Rectal smooth muscle tissue (tissue), 1 donor: ENCODE measurements around the gene BAAT.

ENCODE experiments used
- H3K27ac ChIP-seq: one replicate; pipeline ENCODE4 v1.7.0; 2013; ENCODE audit warnings: low read depth, low read length, inconsistent platforms
- H3K27me3 ChIP-seq: one replicate; pipeline ENCODE4 v1.7.0; 2013; ENCODE audit warnings: low read length; ENCODE audit not compliant: control insufficient read depth, insufficient read depth
- H3K36me3 ChIP-seq: one replicate; pipeline ENCODE4 v1.7.0; 2013; ENCODE audit warnings: low read length; ENCODE audit not compliant: control insufficient read depth, insufficient read depth
- H3K4me1 ChIP-seq: one replicate; pipeline ENCODE4 v1.7.0; 2013; ENCODE audit warnings: low read length; ENCODE audit not compliant: control insufficient read depth, insufficient read depth
- H3K4me3 ChIP-seq: one replicate; pipeline ENCODE4 v1.7.0; 2013; ENCODE audit warnings: low read length
- H3K9ac ChIP-seq: one replicate; pipeline ENCODE4 v1.7.0; 2013; ENCODE audit warnings: low read length

Gene BAAT

DNA sequence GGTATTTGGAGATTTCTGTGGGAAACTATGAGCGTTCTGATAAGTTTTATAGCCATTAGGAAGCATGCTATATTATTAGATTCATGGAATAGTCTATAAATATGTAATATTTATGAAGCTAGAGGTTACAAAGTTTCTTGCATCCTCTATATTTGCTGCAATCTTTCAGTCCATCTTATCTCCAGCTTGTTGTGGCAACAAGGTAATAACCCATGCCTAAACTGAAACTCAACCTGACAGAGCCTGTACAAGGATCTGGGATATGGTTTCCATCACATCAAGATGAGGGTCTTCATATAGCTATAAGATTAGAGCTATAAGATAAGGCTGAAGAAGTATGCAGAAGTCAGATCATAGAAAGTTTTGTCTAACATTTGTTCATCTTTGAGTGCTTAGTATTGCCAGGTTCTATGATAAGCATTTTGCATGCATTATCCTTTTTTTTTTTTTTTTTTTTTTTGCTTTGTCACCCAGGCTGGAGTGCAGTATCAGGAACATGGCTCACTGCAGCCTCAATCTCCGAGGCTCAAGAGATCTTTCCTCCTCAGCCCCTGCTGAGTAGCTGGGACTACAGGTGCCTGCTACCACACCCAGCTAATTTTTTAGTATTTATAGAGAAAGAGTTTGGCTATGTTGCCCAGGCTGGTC lies 14.8 kb downstream of the BAAT start:
- Histone ChIP-seq H3K4me1 (no peaks in the 10 kb centered on the region), H3K36me3 (no peaks in the 10 kb centered on the region), H3K9ac (no peak overlapping the region), H3K27me3 (no peaks in the 10 kb centered on the region), H3K4me3 (no peak overlapping the region), H3K27ac (no peak overlapping the region)

DNA sequence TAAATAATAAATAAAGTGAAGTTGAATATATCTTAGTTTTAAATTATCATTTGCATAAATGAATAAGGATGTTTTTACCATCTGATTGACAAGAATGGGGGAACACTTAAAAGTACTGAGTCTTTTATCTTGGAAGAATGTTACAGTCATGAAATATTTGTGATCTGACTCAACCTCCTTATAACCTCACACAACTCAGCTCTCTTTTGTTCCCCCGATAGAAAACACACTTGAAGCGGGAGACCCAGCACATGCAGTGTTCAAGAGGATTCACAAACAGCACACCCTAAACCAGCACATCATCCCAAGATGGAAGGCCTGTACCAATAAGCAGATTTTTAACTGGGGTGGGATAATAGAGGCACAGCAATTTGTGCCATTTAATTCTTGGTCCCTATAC lies 15.5 kb downstream of the BAAT start:
- no peaks in the 10 kb centered on the region for H3K27me3 ChIP-seq
- no peaks in the 10 kb centered on the region for H3K36me3 ChIP-seq
- H3K4me1 ChIP-seq = no peaks in the 10 kb centered on the region
- no peak overlapping the region for H3K9ac ChIP-seq
- no peak overlapping the region for H3K4me3 ChIP-seq
- no peak overlapping the region for H3K27ac ChIP-seq

DNA sequence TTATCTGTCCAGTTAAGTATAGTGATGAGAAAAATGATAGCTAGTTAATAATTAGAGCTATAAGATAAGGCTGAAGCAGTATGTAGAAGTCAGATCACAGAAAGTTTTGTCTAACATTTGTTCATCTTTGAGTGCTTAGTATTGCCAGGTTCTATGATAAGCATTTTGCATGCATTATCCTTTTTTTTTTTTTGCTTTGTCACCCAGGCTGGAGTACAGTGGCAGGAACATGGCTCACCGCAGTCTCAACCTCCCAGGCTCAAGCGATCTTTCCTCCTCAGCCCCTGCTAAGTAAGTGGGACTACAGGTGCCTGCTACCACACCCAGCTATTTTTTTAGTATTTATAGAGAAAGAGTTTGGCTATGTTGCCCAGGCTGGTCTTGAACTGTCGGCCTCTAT lies 17.5 kb downstream of the BAAT start:
- no peaks in the 10 kb centered on the region for H3K36me3 ChIP-seq
- H3K27ac ChIP-seq = no peak overlapping the region
- no peak overlapping the region for H3K4me3 ChIP-seq
- no peak overlapping the region for H3K9ac ChIP-seq
- no peaks in the 10 kb centered on the region for H3K4me1 ChIP-seq
- no peaks in the 10 kb centered on the region for H3K27me3 ChIP-seq

DNA sequence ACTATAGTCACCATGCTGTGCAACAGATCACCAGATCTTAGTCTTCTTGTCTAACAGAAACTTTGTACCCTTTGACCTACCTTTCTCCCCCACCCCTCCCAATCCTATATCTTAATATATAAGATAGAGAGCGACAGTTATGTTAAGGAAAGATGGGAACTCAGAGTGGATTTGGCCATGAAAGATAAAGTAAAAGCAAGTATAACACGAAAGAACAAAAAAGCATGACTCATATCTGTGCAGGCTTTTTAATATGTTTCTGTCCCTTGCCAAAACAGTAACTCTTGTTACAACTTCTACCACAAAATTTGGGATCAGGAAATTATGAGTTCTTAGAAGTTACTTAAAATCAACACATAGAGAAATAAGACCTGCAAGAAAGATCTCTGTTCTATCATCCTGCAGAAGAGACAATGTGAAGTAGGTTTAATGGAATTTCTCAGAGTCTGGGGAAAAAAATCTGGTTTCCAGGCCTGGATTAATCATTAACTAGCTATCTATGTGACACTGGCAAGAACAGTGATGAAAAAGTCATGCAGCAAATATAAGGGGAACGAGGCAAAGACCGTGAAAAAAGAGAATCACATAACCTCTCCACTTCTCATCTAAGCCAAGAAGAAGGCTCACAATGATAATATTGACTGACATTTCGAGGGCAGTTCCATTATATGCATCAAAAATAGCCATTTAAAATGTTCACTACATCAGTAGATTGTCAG lies 18.6 kb downstream of the BAAT start:
- Histone ChIP-seq H3K27ac (no peak overlapping the region), H3K4me1 (no peaks in the 10 kb centered on the region), H3K27me3 (no peaks in the 10 kb centered on the region), H3K36me3 (no peaks in the 10 kb centered on the region), H3K9ac (no peak overlapping the region), H3K4me3 (no peak overlapping the region)

DNA sequence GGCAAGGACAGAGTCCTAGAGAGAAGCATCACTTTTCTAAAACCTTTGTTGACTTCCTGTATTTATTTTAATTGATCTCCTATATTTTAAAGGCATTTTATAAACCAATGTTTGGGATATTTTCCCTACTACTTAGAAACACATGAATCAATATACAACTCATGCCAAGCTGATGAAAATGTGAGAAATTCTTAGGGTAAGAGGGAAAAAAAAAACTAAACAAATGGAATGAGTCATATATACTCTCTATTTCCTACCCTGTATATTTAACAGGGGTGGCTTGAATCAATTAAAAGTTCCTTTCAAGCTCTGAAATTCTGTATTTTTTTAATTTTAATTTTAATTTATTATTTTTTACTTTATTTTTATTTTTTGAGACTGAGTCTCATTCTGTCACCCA lies 19.6 kb downstream of the BAAT start:
- H3K27me3 ChIP-seq = no peaks in the 10 kb centered on the region
- H3K36me3 ChIP-seq = no peaks in the 10 kb centered on the region
- no peak overlapping the region for H3K27ac ChIP-seq
- H3K4me3 ChIP-seq = no peak overlapping the region
- no peaks in the 10 kb centered on the region for H3K4me1 ChIP-seq
- no peak overlapping the region for H3K9ac ChIP-seq

DNA sequence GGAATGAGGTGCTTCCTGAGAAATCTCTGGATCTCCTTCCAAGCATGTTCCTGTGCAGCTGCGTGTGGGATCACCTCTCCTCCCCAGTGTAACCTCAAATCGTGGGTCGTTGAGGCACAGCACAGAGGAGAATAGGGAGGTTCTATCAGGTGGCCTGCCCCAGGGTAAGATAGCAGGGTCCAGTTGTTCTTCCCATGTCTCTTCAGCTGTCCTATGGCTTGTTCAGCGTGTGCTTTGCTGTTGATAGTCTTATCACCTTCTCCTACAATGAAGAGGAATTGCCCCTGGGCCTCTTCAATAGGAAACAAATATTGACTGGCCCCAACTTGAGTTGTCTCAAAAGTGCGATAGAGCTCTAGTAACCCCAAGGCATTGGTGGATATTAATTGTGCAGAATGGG lies 22.4 kb downstream of the BAAT start:
- Histone ChIP-seq H3K9ac (no peak overlapping the region), H3K27me3 (no peaks in the 10 kb centered on the region), H3K36me3 (no peaks in the 10 kb centered on the region), H3K27ac (no peak overlapping the region), H3K4me1 (no peaks in the 10 kb centered on the region), H3K4me3 (no peak overlapping the region)

DNA sequence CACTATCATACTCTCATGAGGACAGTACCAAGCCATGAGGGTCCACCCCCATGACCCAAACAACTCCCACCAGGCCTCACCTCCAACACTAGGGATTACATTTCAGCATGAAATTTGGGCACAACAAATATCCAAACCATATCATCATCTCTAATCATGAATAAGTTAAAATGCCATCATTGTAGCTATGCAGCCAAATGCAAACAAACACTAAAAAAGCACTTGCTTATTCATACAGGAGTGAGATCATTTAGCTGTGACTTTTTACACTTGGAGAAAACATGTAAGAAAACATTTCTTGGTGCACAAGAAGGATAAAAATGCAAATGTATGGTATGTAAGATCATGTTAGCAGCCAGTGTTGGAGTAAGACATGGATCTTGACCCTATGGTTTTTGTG lies 24.2 kb downstream of the BAAT start:
- H3K9ac ChIP-seq = no peak overlapping the region
- H3K4me1 ChIP-seq = no peaks in the 10 kb centered on the region
- no peaks in the 10 kb centered on the region for H3K27me3 ChIP-seq
- H3K27ac ChIP-seq = no peak overlapping the region
- no peaks in the 10 kb centered on the region for H3K36me3 ChIP-seq
- H3K4me3 ChIP-seq = no peak overlapping the region

DNA sequence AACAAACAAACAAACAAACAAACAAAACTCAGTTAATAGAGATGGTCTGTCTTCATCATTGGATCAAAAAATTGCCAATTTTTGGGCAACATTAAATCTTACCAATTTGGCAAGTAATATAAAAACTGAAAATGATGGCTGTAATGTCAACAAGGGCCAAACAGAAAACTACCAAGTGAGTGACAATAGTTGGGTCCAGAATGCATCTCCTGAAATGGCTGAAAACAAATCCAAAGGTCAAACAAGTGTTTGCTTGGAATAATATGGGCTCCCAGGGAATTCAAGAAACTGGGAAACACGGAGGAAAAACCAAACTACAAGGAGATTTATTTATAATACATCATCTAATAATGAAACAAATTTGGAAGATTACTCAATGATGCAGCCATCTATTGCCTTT lies 25.1 kb downstream of the BAAT start:
- no peak overlapping the region for H3K4me3 ChIP-seq
- H3K27me3 ChIP-seq = no peaks in the 10 kb centered on the region
- H3K36me3 ChIP-seq = no peaks in the 10 kb centered on the region
- no peaks in the 10 kb centered on the region for H3K4me1 ChIP-seq
- H3K27ac ChIP-seq = no peak overlapping the region
- no peak overlapping the region for H3K9ac ChIP-seq

DNA sequence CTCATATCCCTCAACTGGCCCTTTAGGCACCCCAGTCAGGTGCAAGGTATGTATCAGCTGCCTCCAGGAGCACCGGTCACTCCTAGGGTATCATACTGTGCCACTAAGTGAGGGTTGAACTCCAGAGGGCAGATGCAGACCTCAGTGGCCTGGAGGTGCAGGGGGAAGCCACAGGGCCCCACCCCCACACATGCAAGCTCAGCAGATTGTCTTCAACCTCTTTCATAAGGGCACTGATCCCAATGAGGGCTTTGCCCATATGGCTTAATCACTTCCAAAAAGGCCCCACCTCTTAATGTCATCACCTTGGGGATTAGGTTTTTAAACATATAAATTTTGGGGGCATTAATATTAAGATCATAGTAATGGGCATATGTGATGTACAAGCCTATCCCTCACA lies 28.2 kb downstream of the BAAT start:
- no peaks in the 10 kb centered on the region for H3K27me3 ChIP-seq
- H3K36me3 ChIP-seq = no peaks in the 10 kb centered on the region
- no peak overlapping the region for H3K4me3 ChIP-seq
- no peaks in the 10 kb centered on the region for H3K4me1 ChIP-seq
- no peak overlapping the region for H3K9ac ChIP-seq
- H3K27ac ChIP-seq = no peak overlapping the region

DNA sequence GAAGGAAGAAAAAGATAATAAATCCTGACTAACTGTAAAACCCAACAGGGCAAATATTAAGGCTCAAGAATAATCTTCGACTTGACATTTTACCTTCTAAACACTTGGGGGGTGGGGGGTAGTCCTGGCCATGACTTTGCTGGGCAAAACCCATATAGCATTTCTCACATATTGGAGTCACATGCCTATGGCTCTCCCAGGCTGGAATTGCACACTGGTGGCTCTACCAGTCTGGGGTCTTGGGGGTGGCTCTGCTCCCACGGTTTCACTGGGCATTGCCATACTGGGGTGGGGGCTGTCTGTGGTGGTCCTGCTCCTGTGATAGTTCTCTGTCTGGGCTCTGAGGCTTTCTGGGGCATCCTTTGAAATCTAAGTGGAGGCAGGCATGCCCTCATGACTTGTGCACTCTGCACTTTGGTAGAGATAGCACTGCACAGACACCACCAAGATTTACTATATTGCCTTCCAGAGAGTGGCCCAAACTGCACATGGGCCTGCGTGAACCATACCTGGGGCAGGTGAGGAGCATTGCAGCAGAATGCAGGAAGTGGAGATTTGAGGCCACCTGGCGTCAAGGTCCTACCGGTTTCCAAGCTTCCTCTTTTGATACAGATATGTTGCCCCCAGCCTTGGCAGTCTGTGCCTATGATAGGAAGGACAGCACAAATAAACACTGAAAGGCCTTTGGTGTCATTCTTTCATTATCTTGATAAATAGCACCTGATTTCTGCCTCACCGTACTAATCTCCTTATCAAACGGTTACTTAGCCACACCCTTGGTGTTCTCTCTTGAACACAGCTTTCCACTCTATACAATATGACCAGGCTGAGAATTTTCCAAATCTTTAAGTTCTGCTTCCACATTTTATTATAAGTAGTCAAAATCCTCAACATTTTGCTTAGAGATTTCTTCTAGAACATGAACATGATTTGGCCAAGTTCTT lies 29.8 kb downstream of the BAAT start:
- Histone ChIP-seq H3K27ac (no peak overlapping the region), H3K27me3 (no peaks in the 10 kb centered on the region), H3K4me1 (no peaks in the 10 kb centered on the region), H3K9ac (no peak overlapping the region), H3K4me3 (no peak overlapping the region), H3K36me3 (no peaks in the 10 kb centered on the region)

DNA sequence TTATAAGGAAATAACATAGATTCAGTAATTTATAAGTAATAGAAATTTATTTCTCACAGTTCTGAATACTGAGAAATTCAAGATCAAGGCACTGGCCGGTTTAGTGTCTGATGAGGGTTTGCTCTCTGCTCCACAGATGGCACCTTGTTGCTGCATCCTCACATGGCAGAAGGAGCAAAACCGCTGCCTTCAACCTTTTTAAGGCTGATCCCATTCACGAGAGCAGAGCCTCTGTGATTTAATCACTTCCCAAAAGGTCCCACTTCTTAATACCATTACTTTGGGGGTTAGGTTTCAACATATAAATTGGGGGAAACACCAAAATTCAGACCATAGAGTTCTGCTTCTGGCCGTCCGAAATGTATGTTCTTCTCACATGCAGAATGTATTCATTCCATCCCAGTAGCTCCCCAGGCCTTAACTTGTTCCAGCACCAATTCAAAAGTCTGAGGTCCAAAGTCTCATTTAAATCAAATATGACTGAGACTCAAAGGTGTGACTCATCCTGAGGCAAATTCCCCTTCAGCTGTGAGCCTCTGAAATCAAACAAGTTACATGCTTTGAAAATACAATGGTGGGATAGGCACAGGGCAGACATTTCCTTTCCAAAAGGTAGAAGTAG lies 30.6 kb downstream of the BAAT start:
- no peaks in the 10 kb centered on the region for H3K36me3 ChIP-seq
- H3K9ac ChIP-seq = no peak overlapping the region
- no peak overlapping the region for H3K4me3 ChIP-seq
- no peaks in the 10 kb centered on the region for H3K4me1 ChIP-seq
- H3K27me3 ChIP-seq = no peaks in the 10 kb centered on the region
- H3K27ac ChIP-seq = no peak overlapping the region

DNA sequence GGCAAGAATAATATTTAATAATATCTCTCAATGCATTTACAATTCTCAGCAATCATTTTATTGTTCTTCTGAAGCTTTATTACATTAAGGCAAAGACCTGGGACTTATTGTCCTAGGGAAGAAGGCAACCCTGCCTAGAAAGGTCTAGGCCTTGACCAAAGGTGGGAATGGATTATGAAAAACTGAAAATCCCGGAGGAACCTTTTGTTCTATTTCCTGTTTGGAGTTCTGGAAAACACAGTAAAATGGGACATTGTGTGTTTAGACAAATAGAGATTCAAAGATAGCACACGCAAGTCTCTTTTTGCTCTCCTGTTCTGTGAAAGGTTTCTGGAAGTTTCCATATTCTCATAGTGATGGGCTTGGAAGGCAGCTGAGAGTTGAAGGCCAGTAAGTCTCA lies 31.1 kb downstream of the BAAT start:
- H3K4me3 ChIP-seq = no peak overlapping the region
- H3K27me3 ChIP-seq = no peaks in the 10 kb centered on the region
- H3K9ac ChIP-seq = no peak overlapping the region
- H3K4me1 ChIP-seq = no peaks in the 10 kb centered on the region
- H3K36me3 ChIP-seq = no peaks in the 10 kb centered on the region
- H3K27ac ChIP-seq = no peak overlapping the region
